K562 (cell line): ENCODE data around the gene PLCG2.

ENCODE experiments used
- CTCF ChIP-seq, 3 experiments: IDR thresholded peaks in 2 of 3; conservative IDR thresholded peaks in 1 of 3; 2 replicates each; pipeline ENCODE4 v1.5.1; 2011 to 2012; ENCODE audit warnings: low read length in 3 of 3, mild to moderate bottlenecking in 3 of 3, control low read depth in 2 of 3, improper control_type of control experiment in 1 of 3, inconsistent platforms in 1 of 3, low read depth in 1 of 3, mixed read lengths in 1 of 3, moderate library complexity in 1 of 3; ENCODE audit not compliant: insufficient read depth in 2 of 3
- EZH2 ChIP-seq: IDR thresholded peaks from 2 replicates; pipeline ENCODE4 v1.6.1; 2012; ENCODE audit warnings: low read depth, mild to moderate bottlenecking, inconsistent platforms, low read length, borderline replicate concordance
- SETDB1 ChIP-seq: IDR thresholded peaks from one replicate; pipeline ENCODE4 v1.6.1; 2012; ENCODE audit warnings: low read length, control low read depth, inconsistent platforms

- TF ChIP-seq SETDB1 (no peak), CTCF (IDR thresholded peaks at IDR 0.05 in 2 of 3, conservative IDR thresholded peaks at IDR 0.05 in 1 of 3; ENCODE audit: insufficient read depth in 2 of 3, low read depth in 1 of 3, low read length in 3 of 3) (no peak), EZH2 (no peak)
Measured at GRCh38 chr16:81843243-81843582, 64.1 kb downstream of the PLCG2 start.
